Adrenal gland (tissue), 5 donors: ENCODE results near the gene MAP3K7CL.

ENCODE experiments used
- CTCF ChIP-seq, 6 experiments: fragments of 450-650 bp in 4 of 6; fragments of 200-600 bp in 2 of 6; sonication (generic) in 1 of 6; IDR thresholded peaks; 1 replicate in 5 of 6; 2 replicates in 1 of 6; pipeline versions ENCODE4 v1.5.1 to v1.8.0; 2016 to 2021; ENCODE audit warnings: antibody characterized with exemption in 6 of 6, mild to moderate bottlenecking in 2 of 6, moderate library complexity in 1 of 6
- POLR2A ChIP-seq, 2 donors: fragments of 450-650 bp; IDR thresholded peaks; one replicate each; pipeline ENCODE4 v1.6.1; 2017; ENCODE audit warnings: antibody characterized with exemption in 2 of 2, mild to moderate bottlenecking in 2 of 2, moderate library complexity in 1 of 2
- donor health status: DM: no; HTN: no; CAD: no.

GRCh38 chr21:29196670-29197191, 66.3 kb downstream of the MAP3K7CL start:
- TF ChIP-seq CTCF (IDR thresholded peaks at IDR 0.05): no peak
- TF ChIP-seq POLR2A (IDR thresholded peaks at IDR 0.05): no peak
